Measurements from ENCODE around the gene M1AP.

The M1AP gene

GRCh38 chr2:74540291-74540690, 107.8 kb downstream of the M1AP start:
- DNase-seq = no peak

- no peak for DNase-seq
These were observed 109.2 kb downstream of the M1AP start for GRCh38 chr2:74538881-74539339.

GRCh38 chr2:74537140-74537539, 111.0 kb downstream of the M1AP start:
- DNase-seq = no peak

GRCh38 chr2:74536166-74536950, 111.8 kb downstream of the M1AP start:
- no peak for DNase-seq

- no peak for DNase-seq
These were observed 112.6 kb downstream of the M1AP start for GRCh38 chr2:74535440-74535965.

- DNase-seq = no peak
These were observed 113.7 kb downstream of the M1AP start for GRCh38 chr2:74534411-74534810.

- DNase-seq = no peak
These were observed 114.7 kb downstream of the M1AP start for GRCh38 chr2:74533464-74533863.

GRCh38 chr2:74532222-74532621, 115.9 kb downstream of the M1AP start:
- no peak for DNase-seq

GRCh38 chr2:74531666-74532065, 116.5 kb downstream of the M1AP start:
- DNase-seq = no peak

GRCh38 chr2:74530239-74531187, 117.6 kb downstream of the M1AP start:
- peak; percentile 65 for DNase-seq

GRCh38 chr2:74529357-74530238, 118.5 kb downstream of the M1AP start, which contains the start of the genes AUP1 and HTRA2:
Gene AUP1 (minus strand): TSS chr2:74529706. CDS start chr2:74529629, 77 bp downstream.
Gene HTRA2 (plus strand): TSS chr2:74529933. CDS start chr2:74530007, 74 bp downstream.
- DNase-seq = peak; percentile 99

GRCh38 chr2:74528600-74529356, 119.4 kb downstream of the M1AP start:
- no peak for DNase-seq

- DNase-seq = no peak
These were observed 120.4 kb downstream of the M1AP start for GRCh38 chr2:74527741-74528140.

- no peak for DNase-seq
These were observed 121.4 kb downstream of the M1AP start for GRCh38 chr2:74526649-74527230.

GRCh38 chr2:74525717-74526648, 122.1 kb downstream of the M1AP start, which contains the start of gene DQX1:
Gene DQX1 (minus strand): TSS chr2:74526231. CDS start chr2:74525729, 502 bp downstream.
- peak; percentile 46 for DNase-seq

- no peak for DNase-seq
These were observed 123.0 kb downstream of the M1AP start for GRCh38 chr2:74524955-74525716.

- no peak for DNase-seq
These were observed 124.1 kb downstream of the M1AP start for GRCh38 chr2:74524005-74524404.

GRCh38 chr2:74522516-74522915, 125.6 kb downstream of the M1AP start:
- DNase-seq = no peak

- DNase-seq = no peak
These were observed 131.5 kb downstream of the M1AP start for GRCh38 chr2:74516650-74517049.

Data from eye (tissue), 1 donor.